ENCODE data around the gene TMC1. TPM values are rescaled to one million over a fixed set of nuclear protein-coding genes. Genes with fewer than 3 reads are reported as not detected.

The TMC1 gene
- total and polyA plus RNA-seq, 10 of the 15 experiments (the other 5 are each of a cell fraction or from before 2014, with no cell fraction given), result 0.06 to 0.94 (median 0.40) TPM; not detected in 1

- TF ChIP-seq CEBPZ (IDR thresholded peaks at IDR 0.05; ENCODE audit: low read depth, low read length), result no peak
- TF ChIP-seq MLLT1 (IDR thresholded peaks at IDR 0.05), result no peak
- TF ChIP-seq BCL11A (IDR thresholded peaks at IDR 0.05; ENCODE audit: low read depth, low read length), result no peak
- TF ChIP-seq BCL3 (IDR thresholded peaks at IDR 0.05; ENCODE audit: borderline replicate concordance, insufficient read depth, low read depth, low read length, poor library complexity, severe bottlenecking), result no peak
- no peak for TF ChIP-seq STAT3 (IDR thresholded peaks at IDR 0.05; ENCODE audit: low read depth, low read length)
- no peak for TF ChIP-seq ATF3 (IDR thresholded peaks at IDR 0.05; ENCODE audit: borderline replicate concordance, extremely low read depth, low read depth, low read length)
- TF ChIP-seq IRF4 (IDR thresholded peaks at IDR 0.05; ENCODE audit: low read depth, low read length), result no peak
These were observed 15.7 kb downstream of the TMC1 start (continued) for GRCh38 chr9:72537011-72537545.

All from GM12878 (cell line).